ENCODE results near the gene SLC6A3. TPM values are rescaled to one million over a fixed set of nuclear protein-coding genes. Genes with fewer than 3 reads are reported as not detected.

Gene SLC6A3
- total and polyA plus RNA-seq, 2 experiments from 2014 or later = not detected

DNA sequence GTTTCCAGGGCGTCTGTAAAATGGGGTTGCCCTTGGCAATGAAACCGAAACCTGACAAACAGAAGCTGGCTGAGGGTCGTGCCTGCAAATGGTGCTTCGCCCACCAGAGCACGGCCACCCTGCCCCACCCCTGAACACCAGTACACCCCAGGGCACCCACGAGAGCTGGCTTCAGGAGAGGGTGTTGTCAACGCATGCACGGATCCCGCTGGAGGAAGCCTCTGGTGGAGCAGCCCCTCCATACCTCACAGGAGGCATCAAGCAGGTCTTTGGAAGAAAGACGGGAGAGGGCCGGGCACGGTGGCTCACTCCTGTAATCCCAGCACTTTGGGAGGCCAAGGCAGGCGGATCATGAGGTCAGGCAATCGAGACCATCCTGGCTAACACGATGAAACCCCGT is 8.6 kb downstream of the SLC6A3 start:
- Histone ChIP-seq H3K27ac (no peak overlapping the region), H3K4me3 (no peak overlapping the region), H3K9ac (no peak overlapping the region), H3K9me2 (ENCODE audit: insufficient read depth) (no peaks in the 10 kb centered on the region), H3K79me2 (ENCODE audit: insufficient read depth) (no peaks in the 10 kb centered on the region), H3F3A (ENCODE audit: insufficient read depth) (no peaks in the 10 kb centered on the region), H3K36me3 (ENCODE audit: low read depth) (no peaks in the 10 kb centered on the region), H3K9me3 (ENCODE audit: low read depth) (no peaks in the 10 kb centered on the region), H3K4me2 (ENCODE audit: unreplicated experiment) (no peak overlapping the region), H3K27me3 (replicated peaks; ENCODE audit: insufficient read depth) (no peaks in the 10 kb centered on the region), H4K20me1 (ENCODE audit: insufficient read depth) (no peaks in the 10 kb centered on the region), H2AFZ (no peak overlapping the region), H3K4me1 (ENCODE audit: insufficient read depth) (no peaks in the 10 kb centered on the region)
- in situ Hi-C loops (cut with MboI) = no loop called here
- TF ChIP-seq EZH2phosphoT487 (IDR thresholded peaks at IDR 0.05; ENCODE audit: insufficient read depth, low read depth) = no peak
- no peak for DNase-seq
- WGBS, 2 experiments (ENCODE audit: low coverage in 1 of 2, low lambda C conversion rate in 2 of 2, missing lambda C conversion rate in 2 of 2) = 56 to 64% methylated on average over 13 to 16 of the region's 16 CpGs

DNA sequence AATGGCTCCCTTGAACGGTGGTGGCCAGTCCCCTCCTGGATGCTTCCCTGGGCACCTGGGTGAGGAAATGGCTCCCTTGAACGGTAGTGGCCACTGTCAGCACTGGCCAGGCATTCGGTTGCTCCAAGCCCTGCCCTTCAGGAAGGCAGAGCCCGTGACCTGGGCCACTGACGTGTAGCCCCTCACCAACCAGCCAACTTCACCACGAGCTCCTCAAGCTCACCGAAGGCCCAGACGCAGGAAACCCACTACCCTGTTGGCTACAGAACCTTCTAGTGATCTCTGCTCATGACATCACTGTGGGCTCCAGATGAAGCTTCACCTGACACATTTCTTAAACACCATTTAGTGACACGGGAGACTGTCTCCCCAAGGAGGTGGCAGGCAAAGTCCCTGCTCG is 9.2 kb downstream of the SLC6A3 start:
- Histone ChIP-seq H3K27ac (no peak overlapping the region), H3K79me2 (ENCODE audit: insufficient read depth) (no peaks in the 10 kb centered on the region), H3K4me1 (ENCODE audit: insufficient read depth) (no peaks in the 10 kb centered on the region), H3K4me3 (no peak overlapping the region), H4K20me1 (ENCODE audit: insufficient read depth) (no peaks in the 10 kb centered on the region), H2AFZ (no peak overlapping the region), H3K4me2 (ENCODE audit: unreplicated experiment) (no peak overlapping the region), H3K27me3 (replicated peaks; ENCODE audit: insufficient read depth) (no peaks in the 10 kb centered on the region), H3K9ac (no peak overlapping the region), H3K9me2 (ENCODE audit: insufficient read depth) (no peaks in the 10 kb centered on the region), H3K36me3 (ENCODE audit: low read depth) (no peaks in the 10 kb centered on the region), H3F3A (ENCODE audit: insufficient read depth) (no peaks in the 10 kb centered on the region), H3K9me3 (ENCODE audit: low read depth) (no peaks in the 10 kb centered on the region)
- in situ Hi-C loops (cut with MboI) = no loop called here
- TF ChIP-seq EZH2 (IDR thresholded peaks at IDR 0.05; ENCODE audit: insufficient read depth, poor library complexity, severe bottlenecking) = no peak
- TF ChIP-seq EZH2phosphoT487 (IDR thresholded peaks at IDR 0.05; ENCODE audit: insufficient read depth, low read depth) = no peak
- 51 to 59% methylated on average over 10 of the region's 10 CpGs for WGBS, 2 experiments (ENCODE audit: low coverage in 1 of 2, low lambda C conversion rate in 2 of 2, missing lambda C conversion rate in 2 of 2)
- no peak for DNase-seq

DNA sequence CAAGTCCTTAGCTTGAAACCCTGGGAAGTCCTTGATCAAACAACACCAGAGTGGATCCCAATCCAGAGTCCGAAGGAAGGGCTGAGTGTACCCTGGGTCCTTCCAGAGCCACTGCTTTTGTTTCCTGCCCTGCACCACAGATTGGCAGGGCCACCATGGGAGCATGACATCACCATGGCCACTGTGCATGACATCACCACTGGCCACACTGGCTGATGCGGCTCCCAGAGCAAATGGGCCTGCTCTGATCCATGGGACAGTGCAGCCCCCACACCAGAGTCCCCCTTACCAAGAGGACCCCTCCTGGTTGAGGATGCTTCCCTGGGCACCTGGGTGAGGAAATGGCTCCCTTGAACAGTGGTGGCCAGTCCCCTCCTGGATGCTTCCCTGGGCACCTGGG is 9.9 kb downstream of the SLC6A3 start:
- Histone ChIP-seq H3K9ac (no peak overlapping the region), H3K27me3 (replicated peaks; ENCODE audit: insufficient read depth) (no peaks in the 10 kb centered on the region), H3K4me1 (ENCODE audit: insufficient read depth) (no peaks in the 10 kb centered on the region), H3K9me2 (ENCODE audit: insufficient read depth) (no peaks in the 10 kb centered on the region), H3K9me3 (ENCODE audit: low read depth) (no peaks in the 10 kb centered on the region), H4K20me1 (ENCODE audit: insufficient read depth) (no peaks in the 10 kb centered on the region), H3K27ac (no peak overlapping the region), H3K36me3 (ENCODE audit: low read depth) (no peaks in the 10 kb centered on the region), H3F3A (ENCODE audit: insufficient read depth) (no peaks in the 10 kb centered on the region), H3K4me2 (ENCODE audit: unreplicated experiment) (no peak overlapping the region), H2AFZ (no peak overlapping the region), H3K79me2 (ENCODE audit: insufficient read depth) (no peaks in the 10 kb centered on the region), H3K4me3 (no peak overlapping the region)
- in situ Hi-C loops (cut with MboI) = no loop called here
- TF ChIP-seq EZH2phosphoT487 (IDR thresholded peaks at IDR 0.05; ENCODE audit: insufficient read depth, low read depth) (no peak), EZH2 (IDR thresholded peaks at IDR 0.05; ENCODE audit: insufficient read depth, poor library complexity, severe bottlenecking) (no peak)
- no peak for DNase-seq
- 48 to 50% methylated on average over 2 of the region's 2 CpGs for WGBS, 2 experiments (ENCODE audit: low coverage in 1 of 2, low lambda C conversion rate in 2 of 2, missing lambda C conversion rate in 2 of 2)

DNA sequence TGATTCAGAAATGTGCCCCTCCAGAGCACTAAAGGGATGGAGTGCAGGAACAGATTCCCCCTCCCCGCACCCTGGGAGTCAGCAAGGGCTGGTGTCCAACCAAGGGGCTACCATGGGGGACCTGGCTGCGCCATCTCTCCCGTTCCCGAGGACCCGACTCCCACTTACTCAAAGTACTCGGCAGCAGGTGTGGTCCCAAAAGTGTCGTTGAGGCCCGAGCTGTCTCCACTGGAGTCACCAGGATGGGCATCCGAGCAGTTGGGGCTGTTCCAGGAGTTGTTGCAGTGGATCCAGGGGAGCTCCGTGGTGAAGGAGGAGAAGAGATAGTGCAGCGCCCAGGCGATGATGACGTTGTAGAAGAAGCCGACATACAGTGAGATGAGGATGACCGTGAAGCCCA is 12.9 kb downstream of the SLC6A3 start:
- Histone ChIP-seq H3K36me3 (ENCODE audit: low read depth) (no peaks in the 10 kb centered on the region), H3K27ac (no peak overlapping the region), H3K9me2 (ENCODE audit: insufficient read depth) (no peaks in the 10 kb centered on the region), H3K79me2 (ENCODE audit: insufficient read depth) (no peaks in the 10 kb centered on the region), H3F3A (ENCODE audit: insufficient read depth) (no peaks in the 10 kb centered on the region), H3K27me3 (replicated peaks; ENCODE audit: insufficient read depth) (no peaks in the 10 kb centered on the region), H3K4me2 (ENCODE audit: unreplicated experiment) (no peak overlapping the region), H4K20me1 (ENCODE audit: insufficient read depth) (no peaks in the 10 kb centered on the region), H3K9ac (no peak overlapping the region), H3K9me3 (ENCODE audit: low read depth) (no peaks in the 10 kb centered on the region), H3K4me1 (ENCODE audit: insufficient read depth) (no peaks in the 10 kb centered on the region), H3K4me3 (no peak overlapping the region), H2AFZ (no peak overlapping the region)
- in situ Hi-C loops (cut with MboI) = no loop called here
- DNase-seq = no peak
- TF ChIP-seq EZH2phosphoT487 (IDR thresholded peaks at IDR 0.05; ENCODE audit: insufficient read depth, low read depth) (no peak), EZH2 (IDR thresholded peaks at IDR 0.05; ENCODE audit: insufficient read depth, poor library complexity, severe bottlenecking) (no peak)
- 59 to 61% methylated on average over 15 of the region's 15 CpGs for WGBS, 2 experiments (ENCODE audit: low coverage in 1 of 2, low lambda C conversion rate in 2 of 2, missing lambda C conversion rate in 2 of 2)

DNA sequence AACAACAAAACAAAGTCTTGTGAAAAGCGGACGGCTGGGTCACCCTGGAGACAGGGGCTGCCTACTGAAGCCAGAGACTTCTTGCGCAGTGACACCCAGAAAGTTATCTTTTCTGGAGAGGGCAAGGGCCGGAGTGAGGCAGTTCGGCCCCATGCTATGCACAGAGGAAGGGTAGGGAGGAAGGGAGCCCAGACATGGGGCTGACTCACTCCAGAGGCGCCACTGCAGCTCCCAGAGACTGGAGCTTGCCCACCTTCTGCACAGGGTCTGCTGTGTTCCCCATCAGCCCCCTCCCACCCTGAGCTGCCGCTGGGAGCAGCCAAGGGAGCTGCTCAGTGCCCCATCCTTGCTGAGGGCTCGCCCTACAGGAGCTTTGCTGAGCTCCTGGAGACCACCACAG is 13.3 kb downstream of the SLC6A3 start:
- no peak overlapping the region for H3K9ac ChIP-seq
- no peaks in the 10 kb centered on the region for H4K20me1 ChIP-seq (ENCODE audit: insufficient read depth)
- WGBS, 2 experiments (ENCODE audit: low coverage in 1 of 2, low lambda C conversion rate in 2 of 2, missing lambda C conversion rate in 2 of 2) = 54 to 56% methylated on average over 8 of the region's 8 CpGs
- no peaks in the 10 kb centered on the region for H3K27me3 ChIP-seq (replicated peaks; ENCODE audit: insufficient read depth)
- TF ChIP-seq EZH2phosphoT487 (IDR thresholded peaks at IDR 0.05; ENCODE audit: insufficient read depth, low read depth) = no peak
- TF ChIP-seq EZH2 (IDR thresholded peaks at IDR 0.05; ENCODE audit: insufficient read depth, poor library complexity, severe bottlenecking) = no peak
- no peak overlapping the region for H3K27ac ChIP-seq
- H2AFZ ChIP-seq = no peak overlapping the region
- H3K4me1 ChIP-seq (ENCODE audit: insufficient read depth) = no peaks in the 10 kb centered on the region
- no peaks in the 10 kb centered on the region for H3F3A ChIP-seq (ENCODE audit: insufficient read depth)
- H3K9me2 ChIP-seq (ENCODE audit: insufficient read depth) = no peaks in the 10 kb centered on the region
- in situ Hi-C loops (cut with MboI) = no loop called here
- no peak overlapping the region for H3K4me2 ChIP-seq (ENCODE audit: unreplicated experiment)
- DNase-seq = no peak
- H3K36me3 ChIP-seq (ENCODE audit: low read depth) = no peaks in the 10 kb centered on the region
- no peak overlapping the region for H3K4me3 ChIP-seq
- H3K9me3 ChIP-seq (ENCODE audit: low read depth) = no peaks in the 10 kb centered on the region
- no peaks in the 10 kb centered on the region for H3K79me2 ChIP-seq (ENCODE audit: insufficient read depth)

Data from GM23248 (cell line).